ENCODE results near the gene MARK3.
A peak's percentile ranks its signal among the peaks of the same experiment; 100 is the strongest.

MARK3 gene

DNA sequence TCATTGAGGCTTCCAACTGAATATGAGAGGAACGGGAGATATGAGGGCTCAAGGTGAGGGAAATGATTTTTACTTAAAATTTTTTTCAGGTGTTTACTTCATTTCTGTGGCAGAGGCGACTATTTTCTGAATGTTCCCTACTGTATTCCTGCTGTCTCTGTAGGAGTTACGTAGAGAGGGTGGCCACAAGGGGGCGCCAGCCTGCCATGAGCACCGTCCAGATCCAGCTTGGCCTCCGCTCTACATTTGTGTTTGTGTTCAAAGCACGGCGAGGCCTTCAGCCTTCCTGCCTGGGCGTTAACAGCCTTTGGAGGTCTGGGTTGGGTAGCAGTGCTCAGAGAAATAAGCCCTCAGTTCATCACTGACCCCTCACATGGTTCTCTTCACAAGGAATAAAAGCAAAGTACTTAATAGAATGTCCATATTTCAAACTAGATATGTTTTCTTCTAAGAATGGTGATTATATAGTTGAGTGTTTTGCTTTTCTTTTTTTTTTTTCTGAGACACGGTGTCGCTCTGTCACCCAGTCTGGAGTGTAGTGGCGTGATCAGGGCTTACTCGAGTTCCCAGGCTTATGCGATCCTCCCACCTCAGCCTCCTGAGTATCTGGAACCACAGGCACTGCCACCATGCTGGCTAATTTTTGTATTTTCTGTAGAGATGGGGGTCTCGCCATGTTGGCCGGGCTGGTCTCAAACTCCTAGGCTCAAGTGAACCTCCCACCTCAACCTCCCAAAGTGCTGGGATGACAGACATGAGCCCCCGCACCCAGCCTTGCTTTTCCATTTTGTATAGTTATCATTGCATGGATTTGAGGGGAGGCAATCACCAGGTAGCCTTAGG, 115.2 kb downstream of the MARK3 start:
- Histone ChIP-seq H3K4me3 (ENCODE audit: low read depth, low read length) (no peak overlapping the region), H3K9me3 (ENCODE audit: severe bottlenecking) (no peaks in the 10 kb centered on the region), H3K27me3 (ENCODE audit: insufficient read depth, low read depth, severe bottlenecking) (no peaks in the 10 kb centered on the region), H3K27ac (peak overlapping the region; percentile 38; the same call in 1 of the 2 replicates), H3K36me3 (peaks cover 42% of the 10 kb centered on the region)
- TF ChIP-seq, protein P1, sequence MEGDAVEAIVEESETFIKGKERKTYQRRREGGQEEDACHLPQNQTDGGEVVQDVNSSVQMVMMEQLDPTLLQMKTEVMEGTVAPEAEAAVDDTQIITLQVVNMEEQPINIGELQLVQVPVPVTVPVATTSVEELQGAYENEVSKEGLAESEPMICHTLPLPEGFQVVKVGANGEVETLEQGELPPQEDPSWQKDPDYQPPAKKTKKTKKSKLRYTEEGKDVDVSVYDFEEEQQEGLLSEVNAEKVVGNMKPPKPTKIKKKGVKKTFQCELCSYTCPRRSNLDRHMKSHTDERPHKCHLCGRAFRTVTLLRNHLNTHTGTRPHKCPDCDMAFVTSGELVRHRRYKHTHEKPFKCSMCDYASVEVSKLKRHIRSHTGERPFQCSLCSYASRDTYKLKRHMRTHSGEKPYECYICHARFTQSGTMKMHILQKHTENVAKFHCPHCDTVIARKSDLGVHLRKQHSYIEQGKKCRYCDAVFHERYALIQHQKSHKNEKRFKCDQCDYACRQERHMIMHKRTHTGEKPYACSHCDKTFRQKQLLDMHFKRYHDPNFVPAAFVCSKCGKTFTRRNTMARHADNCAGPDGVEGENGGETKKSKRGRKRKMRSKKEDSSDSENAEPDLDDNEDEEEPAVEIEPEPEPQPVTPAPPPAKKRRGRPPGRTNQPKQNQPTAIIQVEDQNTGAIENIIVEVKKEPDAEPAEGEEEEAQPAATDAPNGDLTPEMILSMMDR (IDR thresholded peaks at IDR 0.05; ENCODE audit: low read depth, low read length): peak; percentile 90
- peak; percentile 88 for DNase-seq

DNA sequence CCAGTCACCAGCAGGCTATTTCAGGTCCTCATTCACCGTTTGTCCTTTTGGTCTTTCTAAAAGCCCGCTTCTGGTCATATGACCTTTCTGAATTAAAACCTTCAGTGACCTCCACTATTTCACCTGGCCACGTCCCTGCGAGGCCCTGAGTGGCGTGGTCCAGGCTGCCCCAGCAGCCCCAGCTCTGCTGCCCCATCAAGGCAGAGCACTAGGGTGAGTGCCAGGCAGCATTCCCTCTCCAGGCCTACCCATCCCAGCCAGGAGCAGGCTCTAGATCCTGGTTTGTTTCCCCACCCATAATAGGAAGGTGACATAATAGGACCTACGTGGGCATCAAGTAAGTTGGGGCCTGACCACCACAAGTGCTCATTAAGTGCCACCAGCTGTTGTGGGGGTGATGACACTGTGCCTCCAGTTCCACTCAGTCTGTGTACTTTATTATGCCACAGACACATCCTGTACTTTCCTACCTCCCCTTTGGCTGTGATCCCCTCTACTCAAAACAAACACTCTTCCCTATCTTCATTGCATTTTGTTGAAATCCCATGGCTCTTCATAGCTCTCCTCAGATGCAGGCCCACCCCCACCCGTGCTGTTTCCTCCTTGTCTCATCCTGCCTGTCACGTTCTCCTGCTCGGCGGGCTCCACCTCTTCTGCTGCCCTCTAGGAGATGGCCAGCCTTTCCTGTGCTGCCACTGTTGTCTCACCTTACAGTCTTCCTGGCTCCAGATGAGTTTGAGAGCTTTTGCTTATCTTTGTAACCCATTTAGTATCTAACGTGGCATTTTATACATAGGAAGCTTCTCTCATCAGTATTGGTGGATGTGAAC, 116.0 kb downstream of the MARK3 start:
- TF ChIP-seq, protein P1 (IDR thresholded peaks at IDR 0.05; ENCODE audit: low read depth, low read length): no peak
- no peaks in the 10 kb centered on the region for H3K27me3 ChIP-seq (ENCODE audit: insufficient read depth, low read depth, severe bottlenecking)
- H3K4me3 ChIP-seq (ENCODE audit: low read depth, low read length): no peak overlapping the region

DNA sequence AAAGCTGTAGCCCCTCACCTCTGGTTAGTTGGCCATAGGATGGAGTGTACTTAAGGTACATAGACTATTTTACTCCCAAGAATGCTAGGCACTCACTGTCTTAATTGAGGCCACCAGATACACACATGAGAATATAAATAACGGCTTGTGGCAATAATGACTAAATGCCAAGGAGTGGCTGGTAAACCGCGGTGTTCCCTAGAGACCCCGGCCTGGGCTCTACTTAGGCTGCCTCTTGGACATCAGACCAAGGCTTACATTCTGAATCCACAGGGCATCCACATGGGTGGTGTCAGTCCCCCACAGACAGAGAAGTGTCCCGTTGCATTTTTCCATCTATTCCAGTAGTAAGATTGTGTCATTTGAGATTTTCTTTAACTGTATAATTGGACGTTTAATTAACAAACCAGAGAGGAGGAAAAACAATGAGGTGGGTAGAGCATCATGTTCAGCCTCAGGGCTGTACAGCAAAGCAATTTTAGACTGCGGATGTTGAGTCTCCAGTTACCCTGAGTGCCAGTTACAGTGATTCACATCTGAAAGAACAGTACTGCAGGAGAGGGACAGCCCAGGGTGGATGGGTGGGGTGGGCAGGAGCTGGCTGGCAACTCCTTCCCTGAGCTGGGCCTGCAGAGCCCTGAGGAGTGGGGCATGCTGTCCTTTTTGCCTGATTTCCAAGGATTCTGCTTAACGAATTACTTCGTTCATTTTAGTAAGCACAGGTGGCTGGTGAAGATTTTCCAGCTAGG, 116.9 kb downstream of the MARK3 start:
- Histone ChIP-seq H3K27me3 (ENCODE audit: insufficient read depth, low read depth, severe bottlenecking) (no peaks in the 10 kb centered on the region), H3K27ac (no peak overlapping the region), H3K4me3 (ENCODE audit: low read depth, low read length) (no peak overlapping the region), H3K9me3 (ENCODE audit: severe bottlenecking) (no peaks in the 10 kb centered on the region), H3K36me3 (peaks cover 44% of the 10 kb centered on the region)
- no peak for DNase-seq
- TF ChIP-seq, protein P1 (IDR thresholded peaks at IDR 0.05; ENCODE audit: low read depth, low read length): no peak

More for the DNA sequence above, 116.0 kb downstream of the MARK3 start:
- no peak overlapping the region for H3K27ac ChIP-seq
- DNase-seq: no peak
- H3K36me3 ChIP-seq: peaks cover 44% of the 10 kb centered on the region
- no peaks in the 10 kb centered on the region for H3K9me3 ChIP-seq (ENCODE audit: severe bottlenecking)

DNA sequence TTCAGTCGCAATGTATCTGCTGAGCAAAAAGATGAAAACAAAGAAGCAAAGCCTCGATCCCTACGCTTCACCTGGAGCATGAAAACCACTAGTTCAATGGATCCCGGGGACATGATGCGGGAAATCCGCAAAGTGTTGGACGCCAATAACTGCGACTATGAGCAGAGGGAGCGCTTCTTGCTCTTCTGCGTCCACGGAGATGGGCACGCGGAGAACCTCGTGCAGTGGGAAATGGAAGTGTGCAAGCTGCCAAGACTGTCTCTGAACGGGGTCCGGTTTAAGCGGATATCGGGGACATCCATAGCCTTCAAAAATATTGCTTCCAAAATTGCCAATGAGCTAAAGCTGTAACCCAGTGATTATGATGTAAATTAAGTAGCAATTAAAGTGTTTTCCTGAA, 117.7 kb downstream of the MARK3 start:
- no peaks in the 10 kb centered on the region for H3K9me3 ChIP-seq (ENCODE audit: severe bottlenecking)
- no peak overlapping the region for H3K27ac ChIP-seq

DNA sequence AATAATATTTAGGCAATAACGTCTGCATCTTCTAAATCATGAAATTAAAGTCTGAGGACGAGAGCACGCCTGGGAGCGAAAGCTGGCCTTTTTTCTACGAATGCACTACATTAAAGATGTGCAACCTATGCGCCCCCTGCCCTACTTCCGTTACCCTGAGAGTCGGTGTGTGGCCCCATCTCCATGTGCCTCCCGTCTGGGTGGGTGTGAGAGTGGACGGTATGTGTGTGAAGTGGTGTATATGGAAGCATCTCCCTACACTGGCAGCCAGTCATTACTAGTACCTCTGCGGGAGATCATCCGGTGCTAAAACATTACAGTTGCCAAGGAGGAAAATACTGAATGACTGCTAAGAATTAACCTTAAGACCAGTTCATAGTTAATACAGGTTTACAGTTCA, 118.1 kb downstream of the MARK3 start:
- TF ChIP-seq, protein P1 (IDR thresholded peaks at IDR 0.05; ENCODE audit: low read depth, low read length): no peak
- H3K27ac ChIP-seq: no peak overlapping the region
- H3K9me3 ChIP-seq (ENCODE audit: severe bottlenecking): no peaks in the 10 kb centered on the region
- H3K27me3 ChIP-seq (ENCODE audit: insufficient read depth, low read depth, severe bottlenecking): no peaks in the 10 kb centered on the region
- peaks cover 44% of the 10 kb centered on the region for H3K36me3 ChIP-seq
- no peak for DNase-seq
- no peak overlapping the region for H3K4me3 ChIP-seq (ENCODE audit: low read depth, low read length)

More for the DNA sequence above, 117.7 kb downstream of the MARK3 start:
- TF ChIP-seq, protein P1 (IDR thresholded peaks at IDR 0.05; ENCODE audit: low read depth, low read length): no peak
- H3K4me3 ChIP-seq (ENCODE audit: low read depth, low read length): no peak overlapping the region
- no peak for DNase-seq
- peaks cover 44% of the 10 kb centered on the region for H3K36me3 ChIP-seq
- no peaks in the 10 kb centered on the region for H3K27me3 ChIP-seq (ENCODE audit: insufficient read depth, low read depth, severe bottlenecking)
